Stimulated activated CD4-positive, alpha-beta T cell treated with anti-CD3 and anti-CD28 coated beads, Interleukin-15, amount 100 ng/mL, for 24 hours (primary cell): ENCODE data around the gene ACACB.

Experiments
- DNase-seq: peaks from one replicate; pipeline ENCODE4 v3.0.0-alpha.2; 2020

Gene ACACB

DNA sequence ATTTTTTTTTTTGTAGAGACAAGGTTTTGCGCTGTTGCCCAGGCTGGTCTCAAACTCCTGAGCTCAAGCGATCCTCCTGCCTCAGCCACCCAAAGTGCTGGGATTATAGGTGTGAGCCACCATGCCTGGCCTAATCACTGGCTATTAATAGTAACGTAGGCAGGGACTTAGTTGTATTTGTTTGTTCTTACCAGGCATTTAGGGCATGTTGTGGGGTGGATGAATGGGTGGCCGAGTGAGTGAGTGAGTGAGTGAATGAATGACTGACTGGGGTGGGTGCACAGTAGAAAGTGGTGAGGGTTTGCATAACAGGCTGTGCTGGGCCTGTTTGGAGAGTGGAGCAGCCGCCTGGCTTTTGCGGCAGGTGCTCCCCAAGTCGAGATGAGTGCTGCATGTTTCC, 105.7 kb downstream of the ACACB start:
- no peak for DNase-seq

DNA sequence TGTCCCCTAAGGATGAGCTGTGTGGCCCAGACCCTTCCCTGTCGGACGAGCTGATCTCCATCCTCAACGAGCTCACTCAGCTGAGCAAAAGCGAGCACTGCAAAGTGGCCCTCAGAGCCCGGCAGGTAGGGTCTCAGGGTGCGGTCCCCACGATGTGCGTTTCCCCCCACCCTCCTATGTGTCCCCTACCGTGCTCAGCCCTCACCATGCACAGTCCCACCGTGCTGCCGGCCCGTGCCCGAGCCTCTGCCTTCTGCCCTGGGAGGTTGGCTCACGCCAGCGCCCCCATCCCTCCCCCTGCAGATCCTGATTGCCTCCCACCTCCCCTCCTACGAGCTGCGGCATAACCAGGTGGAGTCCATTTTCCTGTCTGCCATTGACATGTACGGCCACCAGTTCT, 106.1 kb downstream of the ACACB start:
- no peak for DNase-seq

DNA sequence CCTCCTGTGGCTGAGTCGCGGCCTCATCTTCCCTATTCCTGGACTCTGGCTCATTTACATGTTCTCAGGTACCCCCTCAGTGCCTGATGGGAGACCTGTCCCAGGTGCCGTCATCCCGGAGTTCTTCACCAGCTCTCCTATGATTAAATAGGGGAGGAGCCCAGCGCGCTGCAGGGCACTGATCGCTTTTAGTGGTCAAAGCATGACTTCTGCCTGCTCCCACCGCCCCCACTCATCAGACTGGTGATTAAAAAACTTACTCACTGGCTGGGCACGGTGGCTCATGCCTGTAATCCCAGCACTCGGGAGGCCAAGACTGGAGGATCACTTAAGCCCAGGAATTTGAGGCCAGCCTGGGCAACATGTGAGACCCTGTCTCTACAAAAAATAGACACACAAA, 106.8 kb downstream of the ACACB start:
- no peak for DNase-seq

DNA sequence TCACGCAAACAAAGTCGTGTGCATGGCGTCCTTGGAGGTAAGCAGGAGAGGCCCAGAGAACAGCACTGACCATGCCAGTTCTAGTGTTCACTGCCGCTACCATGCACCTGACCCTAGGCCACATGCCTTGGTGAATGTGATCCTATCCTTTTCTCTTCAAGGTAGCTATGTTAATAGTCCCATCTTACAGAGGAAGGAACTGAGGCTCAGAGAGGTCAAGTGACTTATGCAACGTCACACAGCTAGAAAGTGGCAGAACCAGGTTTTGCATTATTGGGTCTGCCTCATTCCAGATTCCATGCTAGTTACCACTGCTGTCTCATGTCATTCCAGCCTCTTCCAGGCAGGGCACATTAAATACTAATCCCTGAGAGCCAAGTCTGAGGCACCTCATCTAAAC, 107.5 kb downstream of the ACACB start:
- no peak for DNase-seq

DNA sequence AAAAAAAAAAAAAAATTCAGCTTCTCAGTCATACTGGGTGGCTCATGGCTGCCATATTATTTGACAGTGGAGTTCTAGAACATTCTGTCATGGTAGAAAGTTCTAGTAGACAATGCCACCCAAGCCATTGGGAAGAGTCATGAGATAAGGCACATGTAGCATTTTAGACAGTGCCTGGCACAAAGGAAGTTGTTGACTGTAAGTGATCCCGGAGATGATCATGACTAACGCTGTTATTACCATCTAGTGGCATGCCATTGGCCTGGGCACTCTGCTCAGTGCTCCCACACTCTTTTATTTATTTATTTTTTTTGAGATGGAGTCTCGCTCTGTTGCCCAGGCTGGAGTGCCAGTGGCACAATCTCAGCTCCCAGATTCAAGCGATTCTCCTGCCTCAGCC, 112.3 kb downstream of the ACACB start:
- DNase-seq = no peak

DNA sequence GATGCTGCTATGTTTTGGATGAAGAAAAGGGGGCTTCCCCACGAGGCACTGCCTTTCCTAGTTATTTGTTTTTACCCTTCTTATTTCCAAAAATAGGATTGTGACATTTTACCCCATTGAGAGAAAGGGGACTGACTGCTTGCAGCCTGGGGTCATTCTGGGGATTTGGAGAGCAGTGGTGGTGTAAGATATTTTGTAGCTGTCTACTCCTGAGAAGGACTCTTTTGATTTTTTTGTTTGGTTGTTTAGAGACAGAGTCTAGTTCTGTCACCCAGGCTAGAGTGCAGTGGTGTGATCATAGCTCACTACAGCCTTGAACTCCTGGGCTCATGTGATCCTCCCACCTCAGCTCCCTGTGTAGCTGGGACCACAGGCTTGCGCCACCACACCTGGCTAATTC, 113.8 kb downstream of the ACACB start:
- no peak for DNase-seq

DNA sequence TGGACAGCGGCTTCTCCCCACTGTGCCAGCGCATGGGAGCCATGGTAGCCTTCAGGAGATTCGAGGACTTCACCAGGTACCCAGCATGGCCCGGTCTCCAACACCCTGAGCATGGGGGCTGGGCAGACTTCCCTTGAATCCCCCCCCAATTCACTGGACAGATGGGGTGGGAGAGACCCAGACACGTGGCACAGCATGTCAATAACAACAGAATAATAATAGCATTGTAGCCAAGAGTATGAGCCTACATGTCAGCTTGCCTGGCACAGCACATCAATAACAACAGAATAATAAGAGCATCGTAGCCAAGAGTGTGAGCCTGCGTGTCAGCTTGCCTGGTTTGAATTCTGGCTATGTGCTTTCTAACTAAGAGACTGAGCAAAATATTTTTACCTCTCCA, 116.3 kb downstream of the ACACB start:
- no peak for DNase-seq

DNA sequence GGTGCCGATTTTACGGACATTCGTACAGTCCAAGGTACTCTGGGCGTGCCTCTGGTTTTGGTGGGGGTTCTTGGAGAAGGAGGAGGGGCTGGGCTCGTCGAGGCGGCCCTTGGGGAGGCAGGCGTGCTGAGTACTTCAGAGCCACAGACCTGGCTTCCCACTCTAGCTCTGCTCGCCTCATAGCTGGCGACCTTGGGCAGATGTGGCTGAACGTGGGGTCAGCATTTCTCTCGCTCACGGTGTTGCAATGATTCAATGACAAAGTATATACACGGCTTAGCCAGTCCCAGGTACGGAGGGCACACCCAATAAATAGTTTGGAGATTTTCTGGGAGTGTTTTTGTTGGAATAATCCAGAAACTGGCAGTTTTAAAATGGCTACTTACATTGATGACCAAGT, 117.6 kb downstream of the ACACB start:
- no peak for DNase-seq

DNA sequence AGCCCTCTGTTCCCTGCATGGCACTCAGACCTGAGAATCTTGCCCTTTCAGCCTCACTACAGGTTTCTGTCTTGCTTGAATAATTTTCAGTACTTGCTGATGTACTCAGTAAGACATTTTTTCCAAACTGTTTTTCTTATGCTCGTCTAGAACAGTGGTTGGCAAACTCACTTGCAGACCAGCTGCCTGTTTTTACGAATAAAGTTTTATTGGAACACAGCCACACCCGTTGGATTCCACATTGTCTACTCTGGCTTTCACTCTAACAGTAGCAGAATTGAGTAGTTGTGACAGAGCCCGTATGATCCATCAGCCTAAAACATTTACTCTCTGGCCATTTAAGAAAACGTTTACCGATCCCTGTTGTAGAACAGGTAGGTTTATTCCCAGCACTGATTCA, 119.9 kb downstream of the ACACB start:
- no peak for DNase-seq

DNA sequence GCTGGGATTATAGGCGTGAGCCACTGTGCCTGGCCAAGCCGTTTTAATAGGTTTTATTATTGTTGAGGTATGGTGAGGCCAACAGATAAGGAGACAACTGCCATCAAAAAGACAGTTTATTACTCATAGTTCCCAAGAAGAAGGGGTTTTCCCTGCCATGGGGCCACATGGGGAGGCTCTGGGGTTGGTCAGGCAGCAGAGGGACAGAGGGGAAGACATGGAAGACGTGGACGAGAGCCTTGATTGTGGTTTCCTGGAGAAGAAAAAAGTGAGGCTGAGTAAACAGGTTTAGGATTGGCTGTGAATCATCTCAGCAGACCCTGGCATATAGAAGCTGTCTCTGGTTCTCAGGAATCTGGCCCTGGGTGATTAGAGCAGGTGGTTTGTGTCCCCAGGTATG, 122.8 kb downstream of the ACACB start:
- DNase-seq = no peak

DNA sequence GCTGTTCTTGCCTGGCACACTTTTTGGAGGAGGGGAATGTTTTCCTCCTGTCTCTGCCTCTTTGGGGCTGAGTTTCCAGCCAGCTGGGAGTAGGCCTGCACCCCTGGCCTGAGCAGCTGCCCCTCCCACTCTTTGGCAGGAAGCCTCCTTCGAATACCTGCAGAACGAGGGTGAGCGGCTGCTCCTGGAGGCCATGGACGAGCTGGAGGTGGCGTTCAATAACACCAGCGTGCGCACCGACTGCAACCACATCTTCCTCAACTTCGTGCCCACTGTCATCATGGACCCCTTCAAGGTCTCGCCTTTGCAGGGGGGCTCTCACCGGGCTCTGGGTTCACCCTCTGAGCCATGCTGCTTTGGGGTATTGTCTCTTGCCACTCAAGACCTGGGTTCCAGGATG, 123.3 kb downstream of the ACACB start:
- no peak for DNase-seq

DNA sequence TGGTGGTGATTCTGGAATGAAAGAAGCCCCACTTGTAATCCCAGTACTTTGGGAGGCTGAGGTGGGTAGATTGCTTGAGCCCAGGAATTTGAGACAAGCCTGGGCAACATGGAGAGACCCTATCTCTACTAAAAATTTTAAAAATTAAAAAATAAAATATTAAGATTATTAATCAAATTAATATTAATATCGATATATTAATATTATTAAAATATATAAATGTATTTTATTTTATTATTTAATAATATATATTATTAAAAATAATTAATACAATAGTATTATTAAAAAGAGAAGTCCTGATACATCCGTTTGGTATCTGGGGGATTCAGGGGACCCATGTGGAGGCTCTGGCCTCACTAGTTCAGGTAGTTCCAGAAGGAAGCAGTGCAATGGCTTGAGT, 124.0 kb downstream of the ACACB start:
- no peak for DNase-seq

DNA sequence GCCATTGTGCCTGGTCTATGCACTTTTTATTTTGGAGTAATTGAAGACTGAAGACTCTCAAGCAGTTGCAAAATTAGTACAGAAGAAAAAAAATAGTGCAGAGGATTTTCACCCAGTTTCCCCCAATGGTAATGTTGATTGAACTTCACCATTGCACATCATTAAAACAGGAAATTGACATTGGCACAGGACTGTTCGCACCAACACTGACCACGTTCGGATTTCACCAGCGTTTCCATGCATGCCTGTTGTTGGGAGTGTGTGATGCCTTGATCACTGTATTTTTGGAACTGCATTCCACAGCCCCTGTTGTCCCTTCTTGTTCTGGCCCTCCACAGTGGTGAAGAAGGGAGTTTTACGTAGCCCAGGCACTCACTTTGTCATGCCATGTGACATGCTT, 125.5 kb downstream of the ACACB start:
- DNase-seq = no peak

DNA sequence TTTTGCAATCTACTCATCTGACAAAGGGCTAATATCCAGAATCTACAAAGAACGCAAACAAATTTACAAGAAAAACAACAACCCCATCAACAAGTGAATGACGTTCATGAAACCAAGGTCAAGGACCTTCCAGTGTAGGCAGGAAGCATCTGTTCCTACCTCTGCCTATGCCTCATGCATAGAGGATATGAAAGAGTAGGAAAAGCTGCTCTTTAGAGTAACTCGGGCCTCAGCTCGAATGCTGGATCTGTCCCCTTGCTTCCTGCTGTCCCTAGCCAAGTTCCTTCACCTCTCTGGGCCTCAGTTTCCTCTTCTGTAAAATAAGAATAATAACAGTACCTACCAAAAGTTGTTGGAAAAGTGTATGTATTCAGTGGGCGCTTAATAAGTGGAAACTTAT, 127.7 kb downstream of the ACACB start:
- DNase-seq = no peak

DNA sequence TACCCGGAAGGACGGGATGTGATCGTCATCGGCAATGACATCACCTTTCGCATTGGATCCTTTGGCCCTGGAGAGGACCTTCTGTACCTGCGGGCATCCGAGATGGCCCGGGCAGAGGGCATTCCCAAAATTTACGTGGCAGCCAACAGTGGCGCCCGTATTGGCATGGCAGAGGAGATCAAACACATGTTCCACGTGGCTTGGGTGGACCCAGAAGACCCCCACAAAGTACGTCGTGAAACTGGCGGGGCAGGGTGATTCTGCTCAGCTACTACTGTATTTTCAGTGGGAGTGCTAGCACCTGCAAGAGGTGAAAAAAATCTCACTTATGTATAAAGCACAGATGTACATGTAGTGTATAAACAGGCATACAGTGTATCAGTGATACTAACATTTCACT, 129.8 kb downstream of the ACACB start:
- no peak for DNase-seq

DNA sequence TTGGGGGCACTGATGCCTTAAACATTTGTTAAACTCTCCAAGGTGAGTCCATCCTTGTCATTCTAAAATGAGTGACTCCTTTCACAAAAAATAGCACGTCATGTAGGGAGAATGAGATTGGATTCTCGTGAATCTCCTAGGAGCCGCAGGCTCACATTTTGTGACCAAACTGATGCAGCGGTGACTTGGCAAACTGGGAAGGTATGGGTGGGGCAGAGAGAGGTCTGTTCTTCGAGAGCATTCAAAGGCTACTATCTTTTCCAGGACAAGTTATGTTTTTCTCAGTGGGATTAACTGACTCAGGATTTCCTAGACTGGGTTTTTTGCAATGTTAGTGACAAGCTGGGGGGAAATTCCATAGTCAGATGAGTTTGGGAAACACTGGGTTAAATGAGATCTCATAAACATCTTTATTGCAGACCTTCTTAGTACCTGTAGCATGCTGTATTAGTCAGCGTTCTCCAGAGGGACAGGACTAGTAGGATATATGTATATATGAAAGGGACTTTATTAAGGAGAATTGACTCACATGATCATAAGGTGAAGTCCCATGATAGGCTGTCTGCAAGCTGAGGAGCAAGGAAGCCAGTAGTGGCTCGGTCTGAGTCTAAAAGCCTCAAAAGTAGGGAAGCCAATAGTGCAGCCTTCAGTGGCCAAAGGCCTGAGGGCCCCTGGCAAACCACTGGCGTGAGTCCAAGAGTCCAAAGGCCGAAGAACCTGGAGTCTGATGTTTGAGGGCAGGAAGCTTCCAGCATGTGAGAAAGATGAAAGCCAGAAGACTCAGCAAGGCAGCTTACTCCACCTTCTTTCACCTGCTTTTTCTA, 131.7 kb downstream of the ACACB start:
- no peak for DNase-seq

DNA sequence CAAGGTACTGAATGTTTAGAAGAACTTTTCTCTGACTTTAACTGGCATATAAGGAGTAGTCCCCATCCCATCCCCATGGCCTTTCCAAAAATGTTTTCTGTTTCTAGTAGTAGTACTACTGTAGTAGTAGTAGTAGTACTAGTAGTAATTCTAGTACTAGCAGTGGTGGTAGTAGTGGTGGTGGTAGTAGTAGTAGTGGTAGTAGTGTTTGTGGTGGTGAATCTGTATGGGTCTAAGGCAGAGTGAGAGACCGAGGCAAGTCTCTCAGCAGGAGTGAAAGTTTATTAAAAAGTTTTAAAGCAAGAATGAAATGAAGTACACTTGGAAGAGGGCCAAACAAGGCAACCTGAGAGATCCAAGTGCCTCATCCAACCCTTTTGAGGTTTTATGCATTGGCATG, 134.1 kb downstream of the ACACB start:
- DNase-seq = no peak

DNA sequence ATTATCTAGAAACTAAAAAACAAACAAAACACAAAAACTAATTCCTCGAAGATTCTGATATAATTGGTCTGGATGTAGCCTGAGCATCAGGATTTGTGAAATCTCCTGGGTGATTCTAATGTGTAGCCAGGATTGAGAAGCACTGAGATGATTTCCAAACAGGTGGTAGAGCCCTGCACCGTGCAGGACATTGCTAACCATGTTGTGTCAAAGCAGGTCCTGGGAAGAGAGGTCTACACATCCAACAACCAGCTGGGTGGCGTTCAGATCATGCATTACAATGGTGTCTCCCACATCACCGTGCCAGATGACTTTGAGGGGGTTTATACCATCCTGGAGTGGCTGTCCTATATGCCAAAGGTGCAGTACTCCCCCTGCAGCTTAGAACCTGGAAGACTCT, 136.4 kb downstream of the ACACB start:
- DNase-seq = no peak

DNA sequence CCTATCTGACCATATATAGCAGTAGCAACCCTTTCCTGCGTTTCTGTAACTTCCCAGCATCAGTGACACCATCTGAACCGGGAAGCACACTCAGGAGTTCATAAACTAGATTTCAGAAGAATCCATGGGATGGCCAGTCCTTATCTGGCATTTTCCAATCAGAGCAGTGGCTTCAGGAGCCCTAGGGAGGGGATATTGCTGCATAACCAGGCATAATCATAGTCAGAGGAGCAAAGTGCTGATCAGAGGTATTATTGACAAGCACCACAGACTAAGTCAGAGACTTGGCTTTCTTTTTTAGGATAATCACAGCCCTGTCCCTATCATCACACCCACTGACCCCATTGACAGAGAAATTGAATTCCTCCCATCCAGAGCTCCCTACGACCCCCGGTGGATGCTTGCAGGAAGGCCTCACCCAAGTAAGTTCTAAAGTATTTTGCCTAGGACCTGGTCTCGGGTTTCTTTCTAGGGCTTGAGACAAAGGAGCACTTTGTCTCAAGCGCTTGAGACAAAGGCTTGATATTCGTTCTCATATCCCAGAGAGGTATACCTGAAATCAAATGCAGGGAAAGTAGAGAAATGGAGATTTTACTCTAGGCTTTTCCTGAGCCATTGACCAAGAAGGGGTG, 137.6 kb downstream of the ACACB start:
- DNase-seq = no peak

DNA sequence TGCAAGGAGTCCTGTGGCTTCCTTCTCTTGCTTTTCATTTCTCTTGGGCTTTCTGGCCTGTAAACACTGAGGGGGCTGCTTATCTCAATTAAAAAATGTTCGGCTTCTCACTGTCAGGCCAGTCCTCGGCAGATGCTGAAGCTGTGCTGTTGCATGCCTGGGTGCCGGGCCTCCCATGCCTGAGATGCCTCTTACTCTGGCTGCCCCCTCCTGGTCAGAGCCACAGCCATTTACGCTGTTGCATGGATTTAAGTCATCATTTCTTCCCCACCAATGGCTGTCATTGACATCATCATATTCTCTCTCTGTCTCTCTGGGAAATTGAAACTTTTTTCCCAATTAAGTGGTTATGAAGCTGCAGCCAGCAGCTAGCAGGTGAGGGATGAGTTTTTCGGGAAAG, 139.0 kb downstream of the ACACB start:
- no peak for DNase-seq

DNA sequence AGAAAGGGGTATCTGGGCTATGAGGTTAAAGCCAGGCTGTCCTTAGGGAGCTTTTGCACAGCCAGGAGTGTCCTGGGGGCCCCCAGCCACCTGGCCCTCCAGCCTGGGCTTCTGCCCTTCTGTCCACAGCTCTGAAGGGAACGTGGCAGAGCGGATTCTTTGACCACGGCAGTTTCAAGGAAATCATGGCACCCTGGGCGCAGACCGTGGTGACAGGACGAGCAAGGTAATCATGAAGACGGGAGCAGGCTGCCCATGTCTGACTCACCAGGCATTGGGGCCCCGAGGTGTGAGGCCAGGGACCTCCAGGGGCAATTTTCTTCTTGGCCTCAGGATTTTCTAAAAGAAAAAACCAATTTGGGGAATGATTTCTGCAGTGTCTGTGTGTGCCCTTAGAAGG, 139.6 kb downstream of the ACACB start:
- no peak for DNase-seq

DNA sequence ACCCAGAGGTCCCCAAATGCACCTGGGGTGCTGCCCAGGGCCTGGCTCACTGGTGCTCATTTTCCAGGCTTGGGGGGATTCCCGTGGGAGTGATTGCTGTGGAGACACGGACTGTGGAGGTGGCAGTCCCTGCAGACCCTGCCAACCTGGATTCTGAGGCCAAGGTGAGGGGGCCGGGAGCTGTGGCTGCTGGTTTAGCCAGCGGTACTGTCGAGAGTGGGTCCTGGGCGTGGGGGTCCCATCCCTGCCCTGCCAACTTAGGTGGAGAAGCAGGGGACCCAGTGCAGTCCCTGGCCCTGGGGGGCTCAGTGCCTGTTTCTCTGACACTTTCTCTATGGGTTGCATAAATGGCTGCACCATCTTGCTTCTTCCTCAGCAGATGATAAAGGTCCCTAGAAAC, 141.8 kb downstream of the ACACB start:
- no peak for DNase-seq

DNA sequence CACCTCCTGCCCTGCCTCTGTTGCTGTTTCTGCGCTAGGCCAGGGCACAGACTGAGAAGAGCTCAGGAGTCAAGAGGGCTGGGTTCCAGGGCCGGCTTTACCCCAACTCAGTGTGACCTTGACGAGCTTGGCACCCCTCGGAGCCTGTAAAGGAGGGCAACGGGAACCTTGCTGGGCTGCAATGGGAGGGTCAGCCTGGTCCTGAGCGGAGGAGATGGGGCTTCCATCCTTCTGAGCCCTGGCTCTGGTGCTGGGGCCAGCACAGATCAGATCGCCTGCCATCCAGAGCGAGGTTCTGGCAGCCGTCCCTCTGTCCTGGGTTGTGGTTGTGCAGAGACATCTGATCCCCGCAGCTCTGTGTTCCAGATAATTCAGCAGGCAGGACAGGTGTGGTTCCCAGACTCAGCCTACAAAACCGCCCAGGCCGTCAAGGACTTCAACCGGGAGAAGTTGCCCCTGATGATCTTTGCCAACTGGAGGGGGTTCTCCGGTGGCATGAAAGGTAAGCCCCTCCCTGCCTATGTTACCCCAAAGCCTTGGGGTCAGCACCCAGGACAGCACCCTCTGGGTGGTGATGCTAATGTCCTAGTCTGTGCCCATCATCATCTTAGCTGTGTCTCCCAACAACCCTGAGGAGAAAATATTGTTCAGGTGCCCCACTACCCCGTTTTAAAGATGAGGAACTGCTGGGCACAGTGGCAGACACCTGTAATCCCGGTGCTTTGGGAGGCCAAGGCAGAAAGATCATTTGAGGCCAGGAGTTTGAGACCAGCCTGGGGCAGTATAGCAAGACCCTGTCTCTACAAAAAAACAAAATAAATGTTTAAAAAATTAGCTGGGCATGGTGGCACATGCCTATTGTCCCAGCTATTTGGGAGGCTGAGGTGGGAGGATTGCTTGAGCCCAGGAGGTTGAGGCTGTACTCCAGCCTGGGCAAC, 142.5 kb downstream of the ACACB start:
- DNase-seq = no peak

DNA sequence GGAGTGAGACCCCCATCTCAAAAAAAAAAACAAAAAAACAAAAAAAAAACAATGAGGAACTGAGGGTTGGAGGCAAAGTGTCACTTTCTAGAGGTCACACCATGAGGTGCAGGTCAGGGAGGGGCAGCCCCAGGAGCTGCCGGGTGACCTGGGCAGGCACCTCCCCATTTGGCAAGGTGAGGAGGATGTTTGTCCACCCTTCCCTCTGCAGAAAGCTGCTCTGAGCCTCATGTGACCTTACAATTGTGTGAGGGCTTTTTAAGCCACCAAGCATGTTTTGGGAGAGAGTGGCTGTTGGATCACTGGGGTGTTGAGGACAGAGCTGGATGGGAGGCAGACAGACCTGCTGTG, 143.1 kb downstream of the ACACB start:
- no peak for DNase-seq
